Activated T-cell treated with anti-CD3 and anti-CD28 coated beads, Interleukin-2, amount 50 U/mL, for 4 hours (primary cell): ENCODE data around the gene IQCF2. TPM values are rescaled to one million over a fixed set of nuclear protein-coding genes. Genes with fewer than 3 reads are reported as not detected.
"Not testable (repeated sequence)": the region's sequence is repeated elsewhere in the genome, so short reads cannot be mapped to it uniquely, and the experiment has no call there.

Source experiments
- ATAC-seq, 2 donors: fragments of 200-7000 bp; cut with Tn5 transposase; one replicate each; pipeline ENCODE4 v1.10.0; 2021
- DNase-seq: peaks from one replicate; pipeline ENCODE4 v3.0.0-alpha.2; 2020
- H3K27me3 Mint-ChIP-seq: one replicate; pipeline ENCODE4 v1.8.0; 2021; ENCODE audit warnings: low read depth, mixed read lengths
- H3K36me3 Mint-ChIP-seq: one replicate; pipeline ENCODE4 v1.8.0; 2022; ENCODE audit warnings: mixed read lengths; ENCODE audit not compliant: insufficient read depth
- H3K4me1 Mint-ChIP-seq: one replicate; pipeline ENCODE4 v1.8.0; 2021; ENCODE audit warnings: low read depth, mixed read lengths
- H3K4me3 Mint-ChIP-seq: one replicate; pipeline ENCODE4 v1.8.0; 2021; ENCODE audit warnings: mild to moderate bottlenecking, moderate library complexity, mixed read lengths
- H3K9me3 Mint-ChIP-seq: one replicate; pipeline ENCODE4 v1.8.0; 2021; ENCODE audit warnings: mixed read lengths
- total RNA-seq, 3 donors: library from RNA; stranded (reverse); gene quantifications; one replicate each; pipeline ENCODE4 v1.2.1, GENCODE V29; 2021

IQCF2 gene
- total RNA-seq, 3 donors from 2014 or later, result not detected

GRCh38 chr3:51894939-51895338 lies 33.5 kb downstream of the IQCF2 start:
- Mint-ChIP-seq H3K9me3 (no peaks in the 10 kb centered on the region), H3K36me3 (no peaks in the 10 kb centered on the region), H3K4me3 (no peak overlapping the region), H3K4me1 (peaks cover 5% of the 10 kb centered on the region), H3K27me3 (peaks cover 18% of the 10 kb centered on the region)
- ATAC-seq, result no peak
- DNase-seq, result no peak

GRCh38 chr3:51896607-51897305 lies 35.3 kb downstream of the IQCF2 start:
- no peak overlapping the region for H3K4me3 Mint-ChIP-seq
- ATAC-seq (no peak), DNase-seq (no peak)
- no peaks in the 10 kb centered on the region for H3K9me3 Mint-ChIP-seq
- peaks cover 1% of the 10 kb centered on the region for H3K4me1 Mint-ChIP-seq
- H3K27me3 Mint-ChIP-seq, result peaks cover 26% of the 10 kb centered on the region
- H3K36me3 Mint-ChIP-seq, result no peaks in the 10 kb centered on the region

GRCh38 chr3:51897391-51897790 lies 36.0 kb downstream of the IQCF2 start:
- no peaks in the 10 kb centered on the region for H3K36me3 Mint-ChIP-seq
- no peaks in the 10 kb centered on the region for H3K4me1 Mint-ChIP-seq
- no peak for DNase-seq
- peaks cover 30% of the 10 kb centered on the region for H3K27me3 Mint-ChIP-seq
- no peak overlapping the region for H3K4me3 Mint-ChIP-seq
- H3K9me3 Mint-ChIP-seq, result no peaks in the 10 kb centered on the region
- ATAC-seq, result no peak

GRCh38 chr3:51900043-51900442 lies 38.6 kb downstream of the IQCF2 start:
- ATAC-seq, H3K9me3 Mint-ChIP-seq, H3K4me3 Mint-ChIP-seq, H3K36me3 Mint-ChIP-seq, DNase-seq, H3K4me1 Mint-ChIP-seq: not testable (repeated sequence)
- H3K27me3 Mint-ChIP-seq, result peaks cover 37% of the 10 kb centered on the region

GRCh38 chr3:51902361-51902760 lies 40.9 kb downstream of the IQCF2 start:
- not testable (repeated sequence) for DNase-seq, H3K4me3 Mint-ChIP-seq, H3K36me3 Mint-ChIP-seq, ATAC-seq, H3K4me1 Mint-ChIP-seq, H3K9me3 Mint-ChIP-seq
- peaks cover 44% of the 10 kb centered on the region for H3K27me3 Mint-ChIP-seq

- H3K9me3 Mint-ChIP-seq, result peaks cover 14% of the 10 kb centered on the region
- peaks cover 3% of the 10 kb centered on the region for H3K36me3 Mint-ChIP-seq
- ATAC-seq (no peak), DNase-seq (no peak)
- peaks cover 48% of the 10 kb centered on the region for H3K27me3 Mint-ChIP-seq
- H3K4me3 Mint-ChIP-seq, result no peak overlapping the region
- H3K4me1 Mint-ChIP-seq, result no peaks in the 10 kb centered on the region
These were observed 42.8 kb downstream of the IQCF2 start for GRCh38 chr3:51904034-51904823.

GRCh38 chr3:51908026-51908425 lies 46.6 kb downstream of the IQCF2 start:
- H3K9me3 Mint-ChIP-seq, result peaks cover 15% of the 10 kb centered on the region
- H3K36me3 Mint-ChIP-seq, result peaks cover 3% of the 10 kb centered on the region
- peaks cover 37% of the 10 kb centered on the region for H3K27me3 Mint-ChIP-seq
- no peak for DNase-seq
- no peak overlapping the region for H3K4me3 Mint-ChIP-seq
- no peak for ATAC-seq
- no peaks in the 10 kb centered on the region for H3K4me1 Mint-ChIP-seq

Other genes with a start within 250 kb of the IQCF2 start
- 10 to 100 TPM; 37.8 to 42.5 (median 38.9) TPM for gene TEX264, start 190.4 kb upstream of the IQCF2 start, total RNA-seq
- gene GRM2, start 154.5 kb upstream of the IQCF2 start, total RNA-seq, result 1 to 10 TPM in 2 of 3 donors, under 1 TPM in 1; 0.84 to 1.2 (median 1.0) TPM
- not detected for gene IQCF6, start 82.4 kb upstream of the IQCF2 start, total RNA-seq
- not detected for gene IQCF5, start 14.0 kb downstream of the IQCF2 start, total RNA-seq
- not detected for gene IQCF1, start 41.7 kb downstream of the IQCF2 start, total RNA-seq
- gene RRP9, start 80.3 kb downstream of the IQCF2 start, total RNA-seq, result 100 to 1,000 TPM; 164 to 224 (median 219) TPM
- 1 to 10 TPM; 6.6 to 9.4 (median 8.7) TPM for gene PARP3, start 80.7 kb downstream of the IQCF2 start, total RNA-seq
- gene GPR62, start 93.8 kb downstream of the IQCF2 start, total RNA-seq, result not detected
- 10 to 100 TPM in 2 of 3 donors, 1 to 10 TPM in 1; 9.8 to 12.3 (median 10.4) TPM for gene PCBP4, start 105.8 kb downstream of the IQCF2 start, total RNA-seq
- 10 to 100 TPM; 27.4 to 30.9 (median 28.5) TPM for gene ABHD14B, start 112.4 kb downstream of the IQCF2 start, total RNA-seq
- gene ABHD14A, start 113.4 kb downstream of the IQCF2 start, total RNA-seq, result 10 to 100 TPM; 11.8 to 19.7 (median 12.6) TPM
- 10 to 100 TPM; 47.6 to 58.1 (median 55.9) TPM for gene ACY1, start 121.9 kb downstream of the IQCF2 start, total RNA-seq
- 1,000 to 10,000 TPM; 1,732 to 1,841 (median 1,813) TPM for gene RPL29, start 134.3 kb downstream of the IQCF2 start, total RNA-seq
- 10 to 100 TPM; 33.4 to 43.6 (median 38.1) TPM for gene DUSP7, start 195.0 kb downstream of the IQCF2 start, total RNA-seq